AG04450 (cell line): ENCODE data around the gene ACTL6B. TPM values are rescaled to one million over a fixed set of nuclear protein-coding genes. Genes with fewer than 3 reads are reported as not detected.

Source experiments
- CTCF ChIA-PET: fragments of 300-600, 350-600 bp; formaldehyde crosslinking; extraction: SDS; loops from one replicate; lab custom pipeline; 2022; ENCODE audit warnings: antibody characterized with exemption, inconsistent platforms; lab: Charles Lee
- POLR2A ChIA-PET: fragments of 350-600 bp; formaldehyde crosslinking; extraction: SDS; loops from one replicate; lab custom pipeline; 2021; ENCODE audit warnings: antibody characterized with exemption, inconsistent platforms; lab: Yijun Ruan, JAX
- DNase-seq: peaks from one replicate; pipeline ENCODE4 v3.0.0-alpha.2; 2011; ENCODE audit warnings: low read depth, low spot score
- H3K27ac ChIP-seq: one replicate; pipeline ENCODE4 v1.5.1; 2012; ENCODE audit warnings: low read depth, low read length, control low read depth
- H3K27me3 ChIP-seq: one replicate; pipeline ENCODE4 v1.6.0; 2012; ENCODE audit warnings: low read length; ENCODE audit not compliant: control insufficient read depth, insufficient read depth
- H3K4me3 ChIP-seq: 2 replicates; pipeline ENCODE4 v1.5.1; 2011; ENCODE audit warnings: mild to moderate bottlenecking, low read depth, low read length, control low read depth
- H3K9me3 ChIP-seq: 2 replicates; pipeline ENCODE4 v1.5.1; 2012; ENCODE audit warnings: low read length; ENCODE audit not compliant: control insufficient read depth, insufficient read depth
- polyA plus RNA-seq: library from polyadenylated mRNA; depleted of rRNA; stranded (reverse); fragments of >200 nt; gene quantifications from 2 replicates; pipeline ENCODE4 v1.2.3, GENCODE V29; 2011
- TF ChIP-seq, protein P1 (sequence below): IDR thresholded peaks from 2 replicates; pipeline ENCODE4 v1.5.1; 2011; ENCODE audit warnings: low read depth, low read length, control low read depth, inconsistent platforms

Gene ACTL6B
- polyA plus RNA-seq, 1 experiment = not detected

- H3K27me3 ChIP-seq = no peaks in the 10 kb centered on the region
- POLR2A ChIA-PET = interaction anchor here (0.7 to 1.0 kb wide), 2 partner anchors 12 to 91 kb away, joined by 3 to 4 read pairs; partner anchors contain the start of gene FBXO24
- H3K4me3 ChIP-seq = no peak overlapping the region
- TF ChIP-seq, protein P1, sequence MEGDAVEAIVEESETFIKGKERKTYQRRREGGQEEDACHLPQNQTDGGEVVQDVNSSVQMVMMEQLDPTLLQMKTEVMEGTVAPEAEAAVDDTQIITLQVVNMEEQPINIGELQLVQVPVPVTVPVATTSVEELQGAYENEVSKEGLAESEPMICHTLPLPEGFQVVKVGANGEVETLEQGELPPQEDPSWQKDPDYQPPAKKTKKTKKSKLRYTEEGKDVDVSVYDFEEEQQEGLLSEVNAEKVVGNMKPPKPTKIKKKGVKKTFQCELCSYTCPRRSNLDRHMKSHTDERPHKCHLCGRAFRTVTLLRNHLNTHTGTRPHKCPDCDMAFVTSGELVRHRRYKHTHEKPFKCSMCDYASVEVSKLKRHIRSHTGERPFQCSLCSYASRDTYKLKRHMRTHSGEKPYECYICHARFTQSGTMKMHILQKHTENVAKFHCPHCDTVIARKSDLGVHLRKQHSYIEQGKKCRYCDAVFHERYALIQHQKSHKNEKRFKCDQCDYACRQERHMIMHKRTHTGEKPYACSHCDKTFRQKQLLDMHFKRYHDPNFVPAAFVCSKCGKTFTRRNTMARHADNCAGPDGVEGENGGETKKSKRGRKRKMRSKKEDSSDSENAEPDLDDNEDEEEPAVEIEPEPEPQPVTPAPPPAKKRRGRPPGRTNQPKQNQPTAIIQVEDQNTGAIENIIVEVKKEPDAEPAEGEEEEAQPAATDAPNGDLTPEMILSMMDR = no peak
- no peak for DNase-seq
- H3K27ac ChIP-seq = no peak overlapping the region
- H3K9me3 ChIP-seq = no peaks in the 10 kb centered on the region; the same call in 1 of the 2 replicates
- CTCF ChIA-PET = interaction anchor here (0.7 to 3.7 kb wide), 4 partner anchors 12 to 117 kb away, joined by 3 to 34 read pairs (median 3); partner anchors contain the start of genes FBXO24 and LRCH4
Measured at GRCh38 chr7:100677308-100678267, 21.3 kb upstream of the ACTL6B start.

- H3K27ac ChIP-seq = peak overlapping the region; percentile 11
- peak overlapping the region; percentile 90 for H3K4me3 ChIP-seq
- no peaks in the 10 kb centered on the region for H3K27me3 ChIP-seq
- CTCF ChIA-PET = interaction anchor here (0.7 to 3.7 kb wide), 4 partner anchors 12 to 116 kb away, joined by 3 to 34 read pairs (median 3); partner anchors contain the start of genes FBXO24 and LRCH4
- POLR2A ChIA-PET = interaction anchor here (1.0 kb wide), 1 partner anchor 13 kb away, joined by 4 read pairs; no protein-coding TSS in a partner anchor
- TF ChIP-seq, protein P1 = no peak
- H3K9me3 ChIP-seq = no peaks in the 10 kb centered on the region; the same call in 1 of the 2 replicates
- no peak for DNase-seq
Measured at GRCh38 chr7:100676501-100677306, 20.5 kb upstream of the ACTL6B start.

DNA sequence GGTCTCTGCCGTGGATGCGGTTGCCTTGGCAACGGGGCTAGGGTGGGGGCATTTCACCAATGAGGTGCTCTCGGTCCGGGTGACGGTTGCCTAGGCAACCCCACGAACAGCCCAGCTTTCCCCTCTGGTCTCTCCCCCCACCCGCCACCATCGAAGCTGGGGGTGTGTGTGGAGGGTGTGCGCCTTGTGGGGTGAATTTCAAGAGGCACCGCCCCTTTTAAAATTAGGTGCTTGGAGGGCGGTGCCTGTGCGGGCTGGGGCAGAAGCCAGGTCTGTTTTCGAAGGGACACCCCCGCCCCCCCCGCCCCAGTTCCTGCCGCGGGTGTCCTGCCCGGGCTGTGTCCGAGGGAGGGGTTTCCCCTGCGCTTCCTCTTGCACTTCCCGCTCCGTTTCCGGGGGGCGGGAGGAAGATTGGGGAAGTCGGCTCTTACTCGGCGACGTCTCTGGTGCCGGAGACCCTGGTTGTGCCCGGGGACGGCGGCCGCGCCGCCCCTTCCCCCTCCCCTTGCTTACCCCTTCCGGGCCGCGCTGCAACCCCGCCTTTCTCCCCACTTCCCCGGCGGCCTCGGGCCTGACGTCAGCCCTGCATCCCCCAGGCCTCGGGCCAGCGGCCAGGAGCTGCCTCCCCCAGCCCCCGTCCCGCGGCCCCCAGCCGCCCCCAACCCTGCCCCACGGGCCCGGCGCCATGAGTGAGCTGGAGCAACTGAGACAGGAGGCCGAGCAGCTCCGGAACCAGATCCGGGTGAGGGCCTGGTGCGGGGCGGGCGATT lies 19.5 kb upstream of the ACTL6B start:
- peak overlapping the region; percentile 21 for H3K27ac ChIP-seq
- ChIA-PET CTCF (interaction anchor here (3.7 kb wide), 1 partner anchor 16 kb away, joined by 34 read pairs; no protein-coding TSS in a partner anchor), POLR2A (interaction anchor here (0.6 kb wide), 1 partner anchor 89 kb away, joined by 3 read pairs; the partner anchor contains the start of gene FBXO24)
- TF ChIP-seq, protein P1 = no peak
- H3K27me3 ChIP-seq = no peaks in the 10 kb centered on the region
- DNase-seq = peak; percentile 18
- no peaks in the 10 kb centered on the region; the same call in 1 of the 2 replicates for H3K9me3 ChIP-seq
- H3K4me3 ChIP-seq = peak overlapping the region; percentile 90

GRCh38 chr7:100675105-100675451 lies 18.8 kb upstream of the ACTL6B start:
- Histone ChIP-seq H3K27me3 (peaks cover 2% of the 10 kb centered on the region), H3K9me3 (no peaks in the 10 kb centered on the region; the same call in 1 of the 2 replicates), H3K27ac (no peak overlapping the region), H3K4me3 (peak overlapping the region; percentile 90)
- no peak for DNase-seq
- ChIA-PET CTCF (no interaction called here), POLR2A (interaction anchor here (0.5 to 0.6 kb wide), 2 partner anchors 43 to 196 kb away, joined by 3 read pairs; no protein-coding TSS in a partner anchor)
- TF ChIP-seq, protein P1 = no peak
